ENCODE measurements around the gene MEGF6.

MEGF6 gene

DNA sequence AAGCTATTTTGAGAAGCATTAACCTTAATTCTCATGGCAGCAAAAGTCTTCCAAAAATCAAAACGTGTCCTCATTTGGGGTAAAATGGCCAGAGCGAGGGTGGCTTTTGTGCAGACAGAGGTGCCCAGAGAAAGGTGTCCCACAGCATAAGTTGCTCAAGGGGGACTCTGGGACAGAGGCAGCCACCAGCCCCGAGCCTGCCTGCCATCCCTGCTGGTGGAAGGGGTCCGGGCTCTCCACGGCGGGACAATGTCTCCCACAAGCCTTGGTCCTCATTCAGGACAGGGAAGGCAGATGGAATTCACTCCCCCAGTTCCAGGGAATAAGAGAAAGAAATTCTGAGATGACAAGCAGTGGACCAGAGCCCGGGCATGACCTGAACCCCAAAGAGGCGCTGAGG, 169.4 kb downstream of the MEGF6 start:
- no peak for DNase-seq (ENCODE audit: low read depth)

DNA sequence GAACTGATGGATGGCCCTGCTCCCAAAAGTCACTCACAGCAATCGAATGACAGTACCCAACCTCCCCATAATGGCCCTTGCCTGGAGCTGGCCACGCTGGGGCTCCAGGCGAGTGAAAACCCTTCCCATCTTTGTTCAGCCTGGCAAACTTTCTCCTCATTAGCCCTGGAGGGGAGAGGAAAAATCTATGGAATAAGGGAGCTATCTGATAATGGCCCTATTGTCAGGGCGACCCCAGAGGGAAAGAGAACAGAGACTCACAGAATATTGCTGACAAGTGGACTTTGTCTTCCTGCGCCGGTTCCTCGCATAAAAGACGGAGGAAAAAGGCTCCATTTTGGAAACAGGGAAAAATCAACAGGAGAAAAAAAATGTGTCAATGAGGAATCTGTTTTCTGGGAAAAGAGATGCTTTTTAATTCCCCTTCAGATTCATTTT, 169.9 kb downstream of the MEGF6 start:
- no peak for DNase-seq (ENCODE audit: low read depth)

DNA sequence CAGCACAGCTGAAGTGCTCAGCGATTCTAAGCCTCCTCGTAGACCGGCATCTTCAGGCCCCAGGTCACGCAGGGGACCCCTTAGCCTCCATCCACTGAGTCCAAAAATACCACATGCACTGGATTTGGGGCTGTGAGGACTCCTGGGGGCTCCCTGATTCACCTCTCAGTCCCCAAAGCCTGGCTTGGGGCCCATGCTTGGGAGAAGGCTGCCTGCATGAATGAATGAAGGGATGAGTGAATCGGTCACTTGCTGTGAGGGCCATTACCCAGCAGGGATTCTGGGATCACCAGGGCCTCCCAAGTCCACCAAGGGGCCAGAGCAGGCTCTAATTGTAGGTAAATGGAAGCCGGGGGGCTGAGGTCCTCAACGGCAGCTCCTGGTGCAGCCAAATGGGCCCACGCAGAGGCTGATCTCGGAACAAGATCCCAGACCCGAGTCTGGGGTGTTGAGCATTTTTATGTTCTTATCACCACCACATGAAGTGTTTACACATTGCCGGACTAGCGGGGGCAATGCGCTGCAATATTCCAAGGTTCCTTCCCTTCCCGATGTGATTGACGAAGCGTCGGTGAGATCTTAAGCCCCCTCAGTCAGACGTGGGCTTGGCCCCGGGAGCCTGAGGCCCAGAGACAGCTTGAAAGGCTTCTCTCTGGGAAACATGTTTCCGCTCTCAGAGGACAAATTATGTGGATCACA, 170.4 kb downstream of the MEGF6 start:
- DNase-seq (ENCODE audit: low read depth) = no peak

DNA sequence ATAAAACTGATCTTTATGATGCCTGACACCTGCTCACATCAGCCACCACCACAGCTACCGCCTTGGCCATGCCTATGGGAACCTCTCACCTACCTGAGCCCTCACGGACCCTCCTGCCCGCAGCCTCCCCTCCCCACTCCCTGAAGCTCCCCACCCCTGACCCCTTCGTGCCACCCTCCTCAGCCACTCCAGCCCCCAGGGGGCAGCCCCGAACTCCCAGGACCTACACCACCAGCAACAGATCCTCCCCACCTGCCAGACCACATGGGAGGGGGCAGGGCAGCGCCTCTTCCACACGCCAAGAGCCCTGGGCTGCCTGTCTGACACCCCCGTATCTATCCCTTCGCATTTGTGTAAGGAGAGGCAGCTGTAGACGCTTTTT, 171.0 kb downstream of the MEGF6 start:
- no peak for DNase-seq (ENCODE audit: low read depth)

Measured in stromal cell of bone marrow (primary cell).